Measurements from ENCODE around the gene TRAF2.

TRAF2 gene

DNA sequence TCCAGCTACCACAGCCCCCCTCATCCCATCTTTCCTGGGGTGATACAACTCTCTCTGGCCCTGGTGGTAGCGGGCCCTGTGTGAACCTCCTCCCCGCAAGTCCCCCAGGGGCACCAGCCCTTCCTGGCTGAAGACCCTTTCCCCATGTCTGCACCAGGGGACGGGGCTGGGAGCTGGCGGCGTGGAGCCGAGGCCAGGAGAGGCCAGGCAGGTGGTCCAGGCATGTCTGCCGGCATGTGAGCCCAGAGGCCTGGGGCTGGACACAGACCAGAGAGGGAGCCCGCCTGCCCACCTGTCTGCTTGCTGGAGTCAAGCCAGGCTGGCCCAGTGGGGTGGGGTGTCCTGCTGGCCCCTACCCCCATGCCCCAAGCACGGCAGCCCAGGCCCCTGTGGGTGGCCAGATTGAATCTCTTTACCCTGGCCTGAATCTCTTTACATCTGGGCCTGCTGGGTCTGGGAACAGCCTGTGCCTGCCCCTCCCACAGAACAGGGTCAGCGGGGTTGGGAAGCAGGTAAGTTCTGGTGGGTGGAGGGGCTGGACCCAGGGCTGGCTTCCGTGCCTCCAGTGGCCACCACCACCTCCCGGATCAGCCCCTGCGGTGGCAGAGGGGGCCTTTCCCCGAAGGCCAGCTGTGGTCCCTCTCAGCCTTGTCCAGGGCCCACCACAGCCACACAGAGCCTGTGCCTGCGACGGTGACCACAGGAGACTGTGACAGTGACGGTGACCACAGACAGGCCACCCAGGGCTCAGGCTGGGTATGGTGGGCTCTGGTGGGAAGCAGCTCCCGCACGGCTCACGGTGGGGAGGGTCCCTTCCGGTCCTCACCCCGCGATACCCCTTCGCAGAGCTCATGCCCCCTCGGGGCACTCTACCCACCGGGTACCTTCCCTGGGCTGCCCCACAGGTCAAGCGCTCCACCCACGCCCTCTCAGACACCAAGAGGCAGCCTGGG, 72.9 kb downstream of the TRAF2 start:
- no peak overlapping the region for H3K27ac Mint-ChIP-seq
- TF ChIP-seq, protein P1, sequence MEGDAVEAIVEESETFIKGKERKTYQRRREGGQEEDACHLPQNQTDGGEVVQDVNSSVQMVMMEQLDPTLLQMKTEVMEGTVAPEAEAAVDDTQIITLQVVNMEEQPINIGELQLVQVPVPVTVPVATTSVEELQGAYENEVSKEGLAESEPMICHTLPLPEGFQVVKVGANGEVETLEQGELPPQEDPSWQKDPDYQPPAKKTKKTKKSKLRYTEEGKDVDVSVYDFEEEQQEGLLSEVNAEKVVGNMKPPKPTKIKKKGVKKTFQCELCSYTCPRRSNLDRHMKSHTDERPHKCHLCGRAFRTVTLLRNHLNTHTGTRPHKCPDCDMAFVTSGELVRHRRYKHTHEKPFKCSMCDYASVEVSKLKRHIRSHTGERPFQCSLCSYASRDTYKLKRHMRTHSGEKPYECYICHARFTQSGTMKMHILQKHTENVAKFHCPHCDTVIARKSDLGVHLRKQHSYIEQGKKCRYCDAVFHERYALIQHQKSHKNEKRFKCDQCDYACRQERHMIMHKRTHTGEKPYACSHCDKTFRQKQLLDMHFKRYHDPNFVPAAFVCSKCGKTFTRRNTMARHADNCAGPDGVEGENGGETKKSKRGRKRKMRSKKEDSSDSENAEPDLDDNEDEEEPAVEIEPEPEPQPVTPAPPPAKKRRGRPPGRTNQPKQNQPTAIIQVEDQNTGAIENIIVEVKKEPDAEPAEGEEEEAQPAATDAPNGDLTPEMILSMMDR (IDR thresholded peaks at IDR 0.05; ENCODE audit: unreplicated experiment in 3 of 3), result no peak
- no peaks in the 10 kb centered on the region for H3K36me3 Mint-ChIP-seq (ENCODE audit: low read depth)
- no peaks in the 10 kb centered on the region for H3K9me3 Mint-ChIP-seq
- no peaks in the 10 kb centered on the region for H3K27me3 Mint-ChIP-seq (ENCODE audit: low read depth)
- H3K4me1 Mint-ChIP-seq, result peaks cover 5% of the 10 kb centered on the region
- no peak overlapping the region for H3K4me3 Mint-ChIP-seq

DNA sequence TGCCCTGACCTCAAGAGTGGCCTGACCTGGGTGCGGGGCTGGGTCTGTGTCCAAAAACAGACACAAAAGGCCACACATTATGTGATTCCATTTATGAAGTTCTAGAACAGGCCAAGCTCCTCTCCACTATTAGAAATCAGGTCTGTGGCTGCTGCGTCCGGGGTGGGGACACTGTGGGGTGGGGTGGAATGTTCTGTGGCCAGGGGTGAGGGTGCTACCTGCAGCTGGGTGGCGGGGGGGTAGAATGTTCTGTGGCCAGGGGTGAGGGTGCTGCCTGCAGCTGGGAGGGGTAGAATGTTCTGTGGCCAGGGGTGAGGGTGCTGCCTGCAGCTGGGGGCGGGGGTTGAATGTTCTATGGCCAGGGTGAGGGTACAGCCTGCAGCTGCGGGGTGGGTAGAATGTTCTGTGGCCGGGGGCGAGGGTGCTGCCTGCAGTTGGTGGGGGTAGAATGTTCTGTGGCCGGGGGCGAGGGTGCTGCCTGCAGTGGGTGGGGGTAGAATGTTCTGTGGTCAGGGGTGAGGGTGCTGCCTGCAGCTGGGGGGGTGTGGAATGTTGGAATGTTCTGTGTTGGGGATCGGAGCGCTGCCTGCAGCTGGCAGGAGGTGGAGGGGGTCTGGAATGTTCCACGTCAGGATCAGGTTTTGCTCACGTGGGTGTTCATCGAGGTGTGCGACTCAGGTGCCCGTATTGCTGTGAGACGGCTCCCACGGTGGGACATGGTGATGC, 74.1 kb downstream of the TRAF2 start:
- H3K4me3 Mint-ChIP-seq, result no peak overlapping the region
- H3K27ac Mint-ChIP-seq, result peak overlapping the region in 1 of 3 experiments; percentile 55
- peaks cover 5% of the 10 kb centered on the region for H3K4me1 Mint-ChIP-seq
- H3K9me3 Mint-ChIP-seq, result no peaks in the 10 kb centered on the region
- no peaks in the 10 kb centered on the region for H3K36me3 Mint-ChIP-seq (ENCODE audit: low read depth)
- H3K27me3 Mint-ChIP-seq (ENCODE audit: low read depth), result no peaks in the 10 kb centered on the region
- TF ChIP-seq, protein P1 (IDR thresholded peaks at IDR 0.05; ENCODE audit: unreplicated experiment in 3 of 3), result no peak

DNA sequence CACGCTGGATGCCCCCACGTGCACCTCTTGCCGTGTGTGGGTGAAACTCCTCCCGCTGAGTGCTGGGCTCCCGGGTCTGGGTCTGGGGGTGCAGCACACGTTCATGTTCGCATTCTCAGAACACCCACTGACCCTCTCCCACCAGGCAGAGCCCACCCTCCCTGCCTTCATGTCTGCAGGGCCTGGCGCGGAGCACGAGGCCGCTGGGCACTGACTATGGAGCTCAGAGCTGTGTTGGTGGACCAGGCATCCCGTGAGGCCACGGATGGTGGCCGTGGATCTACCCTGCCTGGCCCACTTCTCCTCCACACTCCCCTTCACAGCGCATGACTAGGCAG, 74.6 kb downstream of the TRAF2 start:
- no peak overlapping the region for H3K27ac Mint-ChIP-seq
- H3K4me3 Mint-ChIP-seq, result no peak overlapping the region
- H3K4me1 Mint-ChIP-seq, result peaks cover 8% of the 10 kb centered on the region
- peaks cover 4% of the 10 kb centered on the region for H3K27me3 Mint-ChIP-seq (ENCODE audit: low read depth)
- no peaks in the 10 kb centered on the region for H3K9me3 Mint-ChIP-seq
- no peaks in the 10 kb centered on the region for H3K36me3 Mint-ChIP-seq (ENCODE audit: low read depth)
- TF ChIP-seq, protein P1 (IDR thresholded peaks at IDR 0.05; ENCODE audit: unreplicated experiment in 3 of 3), result no peak

DNA sequence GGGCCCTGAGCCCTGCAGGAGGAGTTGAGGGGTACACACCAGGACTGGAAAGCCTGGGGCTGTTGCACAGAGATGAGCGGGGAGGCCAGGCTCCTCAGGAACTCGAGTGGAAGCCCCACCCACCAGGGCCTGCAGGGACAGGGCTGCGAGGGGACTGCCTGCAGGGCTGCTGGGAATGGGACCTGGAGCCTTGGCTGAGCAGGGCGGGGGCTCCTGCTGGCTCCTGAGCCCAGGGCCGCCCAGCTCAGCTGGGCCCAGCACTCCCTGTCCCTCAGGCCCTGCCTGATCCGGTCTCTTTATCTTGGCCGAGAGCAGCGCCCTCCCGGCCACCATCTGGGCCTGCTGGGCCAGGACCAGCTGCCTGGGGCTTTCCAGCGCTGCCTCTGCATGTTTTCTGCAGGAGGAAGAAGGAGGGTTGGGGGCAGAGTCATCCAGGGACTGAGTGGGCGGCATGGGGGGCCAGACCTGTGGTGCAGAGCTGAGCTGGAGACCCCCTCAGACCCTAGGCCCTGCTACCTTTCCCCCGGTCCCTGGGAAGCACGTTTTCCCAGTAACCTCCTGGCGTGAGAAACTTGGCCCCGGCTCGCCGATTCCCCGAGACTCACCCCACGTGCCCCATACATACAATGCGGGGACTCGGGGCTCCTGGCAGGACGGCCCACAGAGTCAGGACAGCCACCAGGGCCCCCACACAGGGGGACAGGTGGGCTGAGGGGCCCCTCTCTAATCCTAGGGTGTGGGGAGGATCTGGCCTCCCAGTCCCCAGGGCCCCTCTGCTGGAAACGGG, 75.2 kb downstream of the TRAF2 start:
- Mint-ChIP-seq H3K4me1 (peaks cover 10% of the 10 kb centered on the region), H3K27ac (no peak overlapping the region), H3K9me3 (no peaks in the 10 kb centered on the region), H3K4me3 (no peak overlapping the region), H3K36me3 (ENCODE audit: low read depth) (no peaks in the 10 kb centered on the region), H3K27me3 (ENCODE audit: low read depth) (peaks cover 6% of the 10 kb centered on the region)
- TF ChIP-seq, protein P1 (IDR thresholded peaks at IDR 0.05; ENCODE audit: unreplicated experiment in 3 of 3), result no peak

DNA sequence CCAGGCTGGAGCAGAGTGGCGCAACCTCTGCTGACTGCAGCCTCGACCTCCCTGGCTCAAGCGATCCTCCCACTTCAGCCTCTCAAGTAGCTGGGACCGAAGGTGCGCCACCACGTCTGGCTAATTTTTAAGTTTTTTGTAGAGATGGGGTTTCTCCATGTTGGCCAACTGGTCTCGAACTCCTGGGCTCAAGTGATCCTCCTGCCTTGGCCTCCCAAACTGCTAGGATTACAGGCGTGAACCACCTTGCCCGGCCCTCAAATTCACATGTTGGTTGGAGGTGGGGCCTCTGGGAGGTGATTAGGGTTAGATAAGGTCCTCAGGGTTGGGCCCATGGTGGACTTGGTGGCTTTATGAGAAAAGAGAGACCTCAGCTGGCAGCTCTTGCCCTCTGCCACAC, 75.8 kb downstream of the TRAF2 start:
- Mint-ChIP-seq H3K4me3 (no peak overlapping the region), H3K4me1 (peaks cover 10% of the 10 kb centered on the region), H3K9me3 (no peaks in the 10 kb centered on the region), H3K36me3 (ENCODE audit: low read depth) (no peaks in the 10 kb centered on the region), H3K27me3 (ENCODE audit: low read depth) (peaks cover 6% of the 10 kb centered on the region), H3K27ac (no peak overlapping the region)
- TF ChIP-seq, protein P1 (IDR thresholded peaks at IDR 0.05; ENCODE audit: unreplicated experiment in 3 of 3), result no peak
